Glutamatergic neuron (in vitro differentiated cells): Measurements from ENCODE around the gene TTLL10. TPM values are rescaled to one million over a fixed set of nuclear protein-coding genes. Genes with fewer than 3 reads are reported as not detected.

Experiments used
- DNase-seq: peaks from one replicate; pipeline ENCODE4 v3.0.0; 2022
- H3K27ac Mint-ChIP-seq: one replicate; pipeline ENCODE4 v1.8.0; 2020; ENCODE audit warnings: mild to moderate bottlenecking, mixed read lengths, inconsistent platforms; ENCODE audit not compliant: unreplicated experiment
- H3K27me3 Mint-ChIP-seq: one replicate; pipeline ENCODE4 v1.8.0; 2020; ENCODE audit warnings: mild to moderate bottlenecking, moderate library complexity, mixed read lengths, inconsistent platforms; ENCODE audit not compliant: unreplicated experiment
- H3K36me3 Mint-ChIP-seq: one replicate; pipeline ENCODE4 v1.8.0; 2020; ENCODE audit warnings: mild to moderate bottlenecking, mixed read lengths, inconsistent platforms; ENCODE audit not compliant: unreplicated experiment
- H3K4me1 Mint-ChIP-seq: one replicate; pipeline ENCODE4 v1.8.0; 2020; ENCODE audit warnings: mild to moderate bottlenecking, low read depth, mixed read lengths, inconsistent platforms; ENCODE audit not compliant: unreplicated experiment
- H3K4me3 Mint-ChIP-seq: one replicate; pipeline ENCODE4 v1.8.0; 2020; ENCODE audit warnings: mild to moderate bottlenecking, mixed read lengths, inconsistent platforms; ENCODE audit not compliant: unreplicated experiment
- H3K9me3 Mint-ChIP-seq: one replicate; pipeline ENCODE4 v1.8.0; 2020; ENCODE audit warnings: mild to moderate bottlenecking, moderate library complexity, mixed read lengths, inconsistent platforms; ENCODE audit not compliant: unreplicated experiment
- total RNA-seq: library from RNA; stranded (reverse); fragmentation: NEBNext Ultra II Directional; extraction: Animal tissue kit (Norgen Biotek cat#: 25700); gene quantifications from one replicate; pipeline ENCODE4 v1.2.1, GENCODE V29; 2021; ENCODE audit not compliant: unreplicated experiment
- TF ChIP-seq, protein P1 (sequence below): fragments of 200-600 bp; sonication (generic); IDR thresholded peaks from one replicate; pipeline ENCODE4 v1.5.0; 2021; ENCODE audit not compliant: partially characterized antibody, unreplicated experiment

Gene TTLL10
- total RNA-seq, 1 donor from 2014 or later: not detected

DNA sequence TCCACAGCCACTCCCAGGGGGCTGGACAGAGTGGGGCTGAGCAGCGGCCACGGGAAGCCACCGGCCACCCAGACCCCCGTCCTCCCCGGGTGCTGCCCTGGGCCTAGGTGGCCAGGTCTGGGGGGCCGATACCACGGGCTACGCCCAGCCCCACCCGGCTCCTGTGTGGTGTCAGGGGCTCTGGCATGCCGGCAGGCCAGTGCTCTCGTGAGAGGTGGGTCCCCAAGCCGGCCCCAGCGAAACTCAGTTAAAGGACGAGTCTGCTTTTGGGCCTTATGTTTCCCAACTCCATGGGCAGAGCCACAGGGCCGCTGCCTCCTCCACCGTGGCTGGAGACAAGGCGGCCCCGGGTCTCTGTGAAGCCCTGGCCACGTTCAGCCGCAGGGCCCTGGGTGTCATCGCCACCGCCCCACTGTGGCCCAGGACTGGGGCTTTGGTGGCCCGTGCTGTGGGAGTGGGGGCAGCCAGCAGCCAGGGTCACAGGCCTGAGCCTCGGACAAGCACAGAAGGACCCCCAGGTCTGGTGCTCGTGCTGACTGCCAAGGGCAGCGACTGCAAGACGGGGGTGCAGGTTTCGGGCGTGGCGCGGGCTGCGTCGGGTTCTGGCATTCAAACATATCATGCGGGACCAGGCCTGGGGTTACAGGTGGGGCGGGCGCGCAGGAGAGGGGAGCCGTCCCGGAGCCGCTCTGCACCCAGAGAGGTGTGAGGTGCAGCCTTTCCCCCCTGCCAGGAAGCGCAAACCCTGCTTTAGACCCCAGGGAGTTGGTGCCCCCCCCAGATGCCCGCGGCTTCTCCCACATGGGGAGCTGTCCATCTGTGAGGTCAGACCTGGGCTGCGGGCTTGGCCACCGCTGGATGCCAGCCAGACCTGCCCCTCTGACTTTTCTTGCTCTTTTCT lies 45.9 kb upstream of the TTLL10 start:
- Mint-ChIP-seq H3K4me1 (peaks cover 23% of the 10 kb centered on the region), H3K27ac (no peak overlapping the region), H3K36me3 (peaks cover 4% of the 10 kb centered on the region), H3K4me3 (no peak overlapping the region), H3K9me3 (peaks cover 12% of the 10 kb centered on the region), H3K27me3 (peaks cover 22% of the 10 kb centered on the region)
- TF ChIP-seq, protein P1, sequence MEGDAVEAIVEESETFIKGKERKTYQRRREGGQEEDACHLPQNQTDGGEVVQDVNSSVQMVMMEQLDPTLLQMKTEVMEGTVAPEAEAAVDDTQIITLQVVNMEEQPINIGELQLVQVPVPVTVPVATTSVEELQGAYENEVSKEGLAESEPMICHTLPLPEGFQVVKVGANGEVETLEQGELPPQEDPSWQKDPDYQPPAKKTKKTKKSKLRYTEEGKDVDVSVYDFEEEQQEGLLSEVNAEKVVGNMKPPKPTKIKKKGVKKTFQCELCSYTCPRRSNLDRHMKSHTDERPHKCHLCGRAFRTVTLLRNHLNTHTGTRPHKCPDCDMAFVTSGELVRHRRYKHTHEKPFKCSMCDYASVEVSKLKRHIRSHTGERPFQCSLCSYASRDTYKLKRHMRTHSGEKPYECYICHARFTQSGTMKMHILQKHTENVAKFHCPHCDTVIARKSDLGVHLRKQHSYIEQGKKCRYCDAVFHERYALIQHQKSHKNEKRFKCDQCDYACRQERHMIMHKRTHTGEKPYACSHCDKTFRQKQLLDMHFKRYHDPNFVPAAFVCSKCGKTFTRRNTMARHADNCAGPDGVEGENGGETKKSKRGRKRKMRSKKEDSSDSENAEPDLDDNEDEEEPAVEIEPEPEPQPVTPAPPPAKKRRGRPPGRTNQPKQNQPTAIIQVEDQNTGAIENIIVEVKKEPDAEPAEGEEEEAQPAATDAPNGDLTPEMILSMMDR: no peak
- no peak for DNase-seq

GRCh38 chr1:1128454-1129139 lies 45.1 kb upstream of the TTLL10 start:
- TF ChIP-seq, protein P1: no peak
- no peak for DNase-seq
- Mint-ChIP-seq H3K4me3 (no peak overlapping the region), H3K27me3 (peaks cover 19% of the 10 kb centered on the region), H3K4me1 (peaks cover 19% of the 10 kb centered on the region), H3K36me3 (peaks cover 4% of the 10 kb centered on the region), H3K27ac (no peak overlapping the region), H3K9me3 (peaks cover 6% of the 10 kb centered on the region)

GRCh38 chr1:1129381-1129821 lies 44.3 kb upstream of the TTLL10 start:
- Mint-ChIP-seq H3K4me3 (peak overlapping the region; percentile 28), H3K9me3 (no peaks in the 10 kb centered on the region), H3K36me3 (peaks cover 4% of the 10 kb centered on the region), H3K27me3 (peaks cover 13% of the 10 kb centered on the region), H3K27ac (no peak overlapping the region), H3K4me1 (peaks cover 14% of the 10 kb centered on the region)
- DNase-seq: no peak
- TF ChIP-seq, protein P1: no peak

GRCh38 chr1:1130206-1131120 lies 43.2 kb upstream of the TTLL10 start:
- Mint-ChIP-seq H3K27ac (no peak overlapping the region), H3K27me3 (peaks cover 16% of the 10 kb centered on the region), H3K9me3 (peaks cover 4% of the 10 kb centered on the region), H3K4me3 (no peak overlapping the region), H3K4me1 (peaks cover 14% of the 10 kb centered on the region), H3K36me3 (peaks cover 4% of the 10 kb centered on the region)
- TF ChIP-seq, protein P1: no peak
- no peak for DNase-seq
